GM21825 (cell line): ENCODE results near the gene AFF3.
"Not testable (repeated sequence)": the region's sequence is repeated elsewhere in the genome, so short reads cannot be mapped to it uniquely, and the experiment has no call there.

Source experiments
- ATAC-seq: cut with Tn5 transposase; IDR thresholded peaks from one replicate; pipeline ENCODE4 v1.9.1; 2021; ENCODE audit warnings: mild to moderate bottlenecking, moderate library complexity; ENCODE audit not compliant: unreplicated experiment

AFF3 gene, protein sequence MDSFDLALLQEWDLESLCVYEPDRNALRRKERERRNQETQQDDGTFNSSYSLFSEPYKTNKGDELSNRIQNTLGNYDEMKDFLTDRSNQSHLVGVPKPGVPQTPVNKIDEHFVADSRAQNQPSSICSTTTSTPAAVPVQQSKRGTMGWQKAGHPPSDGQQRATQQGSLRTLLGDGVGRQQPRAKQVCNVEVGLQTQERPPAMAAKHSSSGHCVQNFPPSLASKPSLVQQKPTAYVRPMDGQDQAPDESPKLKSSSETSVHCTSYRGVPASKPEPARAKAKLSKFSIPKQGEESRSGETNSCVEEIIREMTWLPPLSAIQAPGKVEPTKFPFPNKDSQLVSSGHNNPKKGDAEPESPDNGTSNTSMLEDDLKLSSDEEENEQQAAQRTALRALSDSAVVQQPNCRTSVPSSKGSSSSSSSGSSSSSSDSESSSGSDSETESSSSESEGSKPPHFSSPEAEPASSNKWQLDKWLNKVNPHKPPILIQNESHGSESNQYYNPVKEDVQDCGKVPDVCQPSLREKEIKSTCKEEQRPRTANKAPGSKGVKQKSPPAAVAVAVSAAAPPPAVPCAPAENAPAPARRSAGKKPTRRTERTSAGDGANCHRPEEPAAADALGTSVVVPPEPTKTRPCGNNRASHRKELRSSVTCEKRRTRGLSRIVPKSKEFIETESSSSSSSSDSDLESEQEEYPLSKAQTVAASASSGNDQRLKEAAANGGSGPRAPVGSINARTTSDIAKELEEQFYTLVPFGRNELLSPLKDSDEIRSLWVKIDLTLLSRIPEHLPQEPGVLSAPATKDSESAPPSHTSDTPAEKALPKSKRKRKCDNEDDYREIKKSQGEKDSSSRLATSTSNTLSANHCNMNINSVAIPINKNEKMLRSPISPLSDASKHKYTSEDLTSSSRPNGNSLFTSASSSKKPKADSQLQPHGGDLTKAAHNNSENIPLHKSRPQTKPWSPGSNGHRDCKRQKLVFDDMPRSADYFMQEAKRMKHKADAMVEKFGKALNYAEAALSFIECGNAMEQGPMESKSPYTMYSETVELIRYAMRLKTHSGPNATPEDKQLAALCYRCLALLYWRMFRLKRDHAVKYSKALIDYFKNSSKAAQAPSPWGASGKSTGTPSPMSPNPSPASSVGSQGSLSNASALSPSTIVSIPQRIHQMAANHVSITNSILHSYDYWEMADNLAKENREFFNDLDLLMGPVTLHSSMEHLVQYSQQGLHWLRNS (N-terminal part only)

DNA sequence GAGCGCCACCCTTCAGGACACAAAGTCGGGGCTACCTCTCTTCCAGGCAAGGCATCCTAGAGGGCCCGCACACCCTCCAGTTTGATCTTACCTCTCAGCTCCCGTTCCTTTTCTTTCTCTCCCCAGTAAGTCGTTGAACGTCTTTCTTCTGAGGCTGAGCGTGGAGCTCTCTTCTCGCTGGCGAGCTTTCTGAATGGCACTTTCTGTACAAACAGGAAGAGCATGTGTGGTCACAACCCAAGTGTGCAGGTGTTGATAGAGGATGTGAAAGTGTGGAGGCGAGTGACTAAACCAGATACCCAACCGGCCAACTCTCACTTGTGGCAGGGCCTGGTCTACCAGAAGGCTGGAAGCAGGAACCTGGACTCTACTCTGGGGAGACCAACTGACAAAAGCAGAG, at the start of gene AFF3:
TSS of gene AFF3 (minus strand) at position 198 of the 400 bp plus-strand sequence. CDS start 38,136 bp downstream, outside the sequence.
- peak; percentile 99 for ATAC-seq

DNA sequence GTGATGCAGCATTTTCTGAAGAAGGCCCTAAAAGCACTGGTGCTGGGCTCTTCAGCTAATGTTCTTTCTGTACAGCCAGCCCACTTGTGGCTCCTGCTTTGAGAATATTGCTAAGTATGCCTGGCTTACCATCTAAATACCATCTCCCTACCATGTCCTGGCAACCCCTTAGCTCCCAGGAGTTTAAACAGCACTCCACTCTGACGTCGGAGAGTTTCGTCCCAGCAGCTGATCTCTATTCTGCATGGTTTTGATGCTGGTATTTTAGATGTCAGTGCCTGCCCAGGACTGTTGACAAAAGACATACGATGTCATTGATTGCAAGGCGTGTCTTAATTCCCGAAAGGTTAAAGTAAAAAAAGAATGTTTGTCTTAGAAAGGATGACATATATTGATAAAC, 47.0 kb upstream of the AFF3 start:
- no peak for ATAC-seq

DNA sequence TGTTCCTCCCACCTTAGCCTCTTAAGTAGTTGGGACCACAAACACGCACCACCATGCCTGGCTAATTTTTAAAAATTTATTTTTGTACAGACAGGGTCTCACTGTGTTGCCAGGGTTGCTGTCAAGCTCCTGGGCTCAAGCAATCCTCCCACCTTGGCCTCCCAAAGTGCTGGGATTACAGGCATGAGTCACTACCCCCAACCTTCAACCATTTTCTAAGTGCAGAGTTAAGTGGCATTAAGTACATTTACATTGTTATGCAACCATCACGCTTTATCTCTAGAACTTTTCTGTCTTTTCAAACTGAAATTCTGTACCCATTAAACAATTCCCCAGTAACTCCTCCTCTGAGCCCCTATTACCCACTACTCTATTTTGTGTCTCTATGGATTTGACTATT, 45.9 kb upstream of the AFF3 start:
- no peak for ATAC-seq

DNA sequence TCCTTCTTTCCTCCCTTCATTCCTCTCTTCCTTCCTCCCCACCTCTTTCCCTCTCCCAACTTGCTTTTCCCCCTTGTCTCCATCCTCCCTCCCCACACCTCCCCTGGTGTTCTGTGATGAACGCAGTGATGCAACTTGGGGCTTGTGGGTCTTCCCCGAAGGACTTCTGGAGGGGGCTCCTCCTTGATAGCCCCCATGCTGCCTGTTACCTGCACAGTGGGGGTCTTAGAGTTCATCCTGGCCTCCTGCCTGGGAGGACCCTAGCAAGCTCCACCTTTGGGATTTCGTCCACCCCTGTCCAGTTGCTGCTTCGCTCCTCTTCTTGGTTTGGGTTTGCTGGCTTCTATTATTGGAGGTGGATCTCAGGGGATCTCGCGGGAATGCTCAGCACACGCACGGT, 43.7 kb upstream of the AFF3 start:
- ATAC-seq: no peak

DNA sequence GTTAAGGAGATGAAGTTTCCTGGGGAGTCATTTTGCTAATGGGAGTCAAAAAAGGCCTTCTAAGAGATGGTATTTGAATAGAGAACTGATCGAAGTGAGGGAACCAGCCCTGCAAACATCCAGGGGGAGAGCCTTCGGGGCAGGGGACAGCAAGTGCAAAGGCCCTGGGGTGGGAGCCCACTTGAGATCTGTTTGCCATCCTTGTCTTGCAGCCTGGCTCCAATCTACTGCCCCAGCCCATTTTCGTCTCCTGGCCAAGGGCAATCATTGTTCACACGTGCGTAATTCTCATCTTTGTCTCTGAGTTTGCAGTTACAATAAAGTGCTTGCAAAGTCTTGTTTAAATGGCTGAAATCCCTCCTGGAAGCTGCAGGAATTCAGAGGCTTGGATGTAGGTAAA, 43.1 kb upstream of the AFF3 start:
- ATAC-seq: no peak

DNA sequence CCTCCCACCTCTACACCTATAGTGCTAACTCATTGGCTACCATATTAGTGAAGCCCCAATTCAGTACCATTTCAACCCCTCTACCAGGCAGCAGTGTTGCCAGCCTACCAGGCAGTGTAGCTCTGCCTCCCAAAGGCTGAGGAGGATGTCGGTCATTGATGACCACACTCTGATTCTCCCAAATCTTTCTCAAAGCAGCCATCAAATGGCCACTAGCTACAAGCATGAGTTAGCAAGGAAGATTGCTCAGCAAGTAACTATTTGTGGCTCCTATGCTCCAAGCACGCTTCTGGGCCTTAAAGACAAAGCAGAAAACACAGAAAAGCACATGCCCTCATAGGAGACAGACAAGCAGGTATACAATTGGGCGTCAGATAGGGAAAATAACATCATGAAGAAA, 42.7 kb upstream of the AFF3 start:
- no peak for ATAC-seq

DNA sequence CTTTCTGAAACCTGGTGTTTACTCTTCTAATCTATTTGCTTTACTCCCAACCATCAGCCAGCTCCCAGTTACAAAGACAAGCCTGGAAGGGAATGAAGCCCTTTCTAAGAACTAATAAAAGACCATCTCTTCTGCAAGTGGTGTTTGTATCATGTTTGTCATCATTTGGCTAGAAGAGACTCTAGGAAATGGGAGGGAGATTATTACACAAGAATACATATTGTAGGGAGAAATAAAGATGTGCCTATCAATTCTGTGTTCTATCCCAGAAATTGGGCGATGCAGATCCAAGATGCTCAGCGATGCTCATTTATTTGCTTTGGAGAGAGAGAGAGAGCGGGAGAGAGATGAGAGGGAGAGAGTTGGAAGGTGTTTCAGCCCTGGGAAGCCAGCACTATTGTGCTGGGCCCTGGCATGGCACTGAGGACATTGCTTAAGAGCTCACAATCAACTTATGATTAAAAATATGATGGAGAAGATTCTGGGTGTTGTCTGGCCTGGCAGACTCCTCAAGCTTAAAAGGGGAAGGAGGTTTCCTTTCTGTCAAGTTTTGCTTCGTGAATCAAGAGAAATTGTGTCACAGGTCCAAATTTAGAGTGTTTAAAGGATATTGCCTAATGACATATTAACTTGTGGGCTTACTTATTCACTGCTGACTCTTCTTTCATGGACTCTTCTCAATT, 41.8 kb upstream of the AFF3 start:
- ATAC-seq: no peak

DNA sequence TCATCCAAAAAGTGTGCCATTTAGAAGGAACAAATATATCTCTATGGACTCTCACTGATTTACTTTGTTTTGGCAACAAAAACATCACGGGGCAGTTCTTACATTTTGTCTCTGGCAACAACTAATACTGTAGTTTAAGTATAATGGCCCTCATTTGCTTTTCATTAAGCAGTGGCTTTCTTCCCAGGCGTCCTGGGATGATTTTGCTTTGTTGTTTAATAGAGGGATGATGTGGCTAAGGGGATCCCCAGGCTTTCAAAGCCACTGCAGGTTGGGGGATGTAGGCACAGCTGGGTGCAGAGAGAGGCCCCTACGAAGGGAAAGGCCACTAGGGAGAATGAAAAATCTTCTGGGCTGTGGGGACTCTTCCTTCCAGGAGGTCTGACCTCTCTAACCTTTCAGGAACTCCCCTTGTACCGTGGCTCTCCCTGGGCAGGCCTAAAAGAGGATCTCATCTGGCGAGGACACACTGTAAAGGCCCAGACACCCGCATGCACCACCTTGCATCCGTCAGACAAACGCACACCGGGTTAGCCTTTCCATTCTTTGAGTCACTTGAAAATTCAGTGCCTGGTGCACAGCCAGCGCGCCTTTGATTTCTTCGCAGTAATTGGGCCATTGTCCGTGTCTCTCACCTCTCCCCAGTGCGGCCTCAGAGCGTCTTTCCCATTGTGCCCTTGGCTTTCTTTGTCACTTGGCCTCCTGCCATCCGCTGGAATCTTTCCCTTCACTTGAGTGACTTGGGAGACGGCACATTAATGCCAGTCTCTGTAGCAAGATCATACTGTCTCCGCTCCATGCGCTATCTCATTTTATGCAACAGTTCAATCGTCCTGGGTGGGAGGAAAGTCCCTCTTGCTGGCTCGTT, 40.3 kb upstream of the AFF3 start:
- no peak for ATAC-seq

DNA sequence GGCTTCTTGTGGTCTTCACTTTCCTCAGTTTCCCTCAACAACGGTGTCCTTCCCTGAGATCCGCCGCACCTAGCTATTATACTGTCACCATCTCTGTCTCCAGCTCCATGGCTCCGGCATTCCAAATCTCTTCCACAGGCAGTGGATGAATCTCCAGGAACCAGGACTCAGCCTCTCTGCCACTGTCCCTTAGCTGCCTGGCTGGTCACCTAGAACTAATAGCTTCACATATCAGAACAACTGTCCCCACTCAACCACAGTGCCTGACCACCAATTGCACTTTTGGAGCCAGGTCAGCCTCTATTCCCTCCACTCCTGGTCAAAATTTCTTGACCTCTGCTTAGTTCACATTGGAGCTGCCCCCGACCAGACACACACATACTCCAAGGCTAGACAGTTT, 38.1 kb upstream of the AFF3 start:
- no peak for ATAC-seq

DNA sequence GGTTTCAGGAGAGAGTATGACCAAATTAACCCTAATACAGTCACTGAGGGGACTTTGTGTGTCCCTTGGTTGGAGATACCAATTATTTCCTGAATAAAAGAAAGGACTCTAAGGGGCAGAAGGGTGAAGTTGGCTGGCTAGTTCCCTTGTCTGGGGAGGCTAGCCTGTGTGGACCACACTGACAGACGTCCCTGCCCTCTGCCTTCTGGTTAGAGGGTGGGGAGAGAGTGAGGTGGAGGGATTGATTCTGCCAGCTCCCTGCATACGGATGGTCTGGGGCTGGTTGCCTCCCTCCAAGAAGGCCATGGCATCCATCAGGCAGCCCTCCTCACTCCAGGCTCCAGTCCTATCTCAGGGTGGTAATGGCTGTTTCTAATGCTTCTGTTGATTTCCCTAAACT, 37.4 kb upstream of the AFF3 start:
- ATAC-seq: no peak

DNA sequence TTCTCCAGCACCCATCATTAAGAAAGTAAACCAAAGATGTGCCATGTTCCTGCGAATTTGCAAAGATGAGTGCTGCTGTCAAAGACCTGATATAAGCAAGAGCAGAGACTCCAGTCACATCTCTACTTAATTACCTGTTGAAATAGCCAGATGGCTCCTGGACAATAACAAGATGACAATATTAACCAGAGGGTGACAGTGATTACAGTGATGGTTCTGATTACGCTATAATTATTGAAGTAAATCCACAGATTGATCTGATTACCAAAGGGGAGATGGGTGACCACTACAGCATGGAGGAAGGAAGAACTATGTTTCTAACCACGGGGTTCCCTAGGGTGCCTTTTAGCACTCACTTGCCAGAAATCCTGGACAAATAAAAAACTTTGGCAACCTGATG, 36.5 kb upstream of the AFF3 start:
- ATAC-seq: no peak

DNA sequence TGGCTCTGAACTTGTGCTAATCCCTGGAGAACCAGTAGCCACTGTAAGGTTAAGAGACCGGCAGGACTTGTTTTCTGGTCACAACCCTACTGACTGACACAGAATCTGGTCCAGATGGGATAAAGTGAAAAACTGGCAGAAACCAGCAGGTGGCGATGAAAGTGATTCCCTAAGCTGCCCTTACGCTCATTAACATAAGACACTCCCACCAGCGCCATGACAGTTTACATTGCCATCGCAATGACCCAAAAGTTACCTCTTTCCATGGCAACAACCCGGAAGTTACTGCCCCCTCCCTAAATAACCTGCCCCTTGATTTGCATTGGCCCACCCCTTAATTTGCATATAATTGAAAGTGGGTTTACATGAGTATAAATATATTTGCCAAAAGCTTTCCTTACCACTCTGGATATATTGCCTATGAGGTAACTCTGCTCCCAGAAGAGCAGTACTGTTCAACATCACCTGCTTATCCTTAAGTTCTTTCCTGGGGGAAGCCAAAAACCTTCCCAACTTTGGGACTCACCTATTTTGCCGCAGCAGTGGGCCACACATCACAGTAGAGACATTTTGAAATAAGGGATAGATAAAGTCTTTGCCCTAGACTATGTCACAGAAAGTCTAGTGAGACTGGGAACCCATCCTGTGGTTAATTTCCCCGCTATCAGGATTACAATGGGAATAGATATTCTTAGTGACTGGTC, 35.8 kb upstream of the AFF3 start:
- no peak for ATAC-seq

DNA sequence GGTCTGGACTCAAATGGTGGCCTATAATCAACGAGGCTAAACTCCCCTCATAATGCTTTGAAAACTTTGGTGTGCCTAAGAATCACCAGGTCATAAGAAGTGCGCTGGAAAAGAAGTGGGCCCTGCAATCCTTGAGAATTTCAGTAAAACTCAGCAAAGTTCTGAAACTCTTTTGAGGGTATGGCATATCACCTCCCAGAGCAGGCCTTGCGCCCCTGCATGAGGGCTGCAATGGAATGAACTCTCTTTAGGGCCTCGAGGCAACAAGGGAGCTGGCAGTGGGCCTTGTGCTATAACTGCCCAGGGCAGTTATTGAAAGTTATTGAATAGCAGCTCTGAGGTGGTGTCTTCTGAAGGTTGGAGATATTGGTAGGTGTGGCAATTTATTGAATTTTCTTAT, 34.5 kb upstream of the AFF3 start:
- ATAC-seq: no peak

DNA sequence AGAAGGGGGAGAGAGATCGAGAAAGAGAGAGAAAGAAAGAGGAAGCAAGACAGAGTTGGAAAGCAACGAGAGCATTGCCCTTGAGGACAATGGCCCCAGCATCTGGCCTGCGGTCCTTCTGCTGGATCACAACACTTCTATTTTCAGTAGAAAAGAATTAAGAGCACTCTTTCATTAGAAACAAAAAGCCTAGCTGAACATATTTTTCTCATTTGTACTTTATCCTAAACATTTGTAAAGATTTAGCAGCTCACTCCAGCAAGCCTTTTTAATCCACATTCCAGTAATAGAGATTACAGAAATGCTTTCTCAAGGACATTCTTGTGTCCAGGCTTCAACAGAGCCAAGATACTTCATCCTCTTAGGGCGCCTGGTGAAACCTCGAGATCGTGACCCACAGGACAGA, 31.6 kb upstream of the AFF3 start:
- no peak for ATAC-seq

DNA sequence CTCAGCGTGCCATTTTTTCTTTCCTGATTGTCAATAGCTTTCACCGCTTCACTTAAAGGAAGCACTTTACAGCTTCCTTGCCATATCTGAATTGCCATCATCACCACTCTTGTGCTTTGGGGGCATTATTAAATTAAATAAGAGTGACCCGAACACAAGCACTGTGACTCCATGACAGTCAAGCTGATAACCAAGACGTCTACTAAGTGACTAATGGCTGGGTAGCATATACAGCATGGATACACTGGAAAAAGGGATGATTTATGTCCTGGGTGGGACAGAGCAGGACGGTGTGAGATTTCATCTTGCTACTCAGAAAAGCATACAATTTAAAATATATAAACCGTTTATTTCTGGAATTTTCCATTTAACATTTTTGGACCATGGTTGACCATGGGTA, 24.3 kb upstream of the AFF3 start:
- no peak for ATAC-seq

DNA sequence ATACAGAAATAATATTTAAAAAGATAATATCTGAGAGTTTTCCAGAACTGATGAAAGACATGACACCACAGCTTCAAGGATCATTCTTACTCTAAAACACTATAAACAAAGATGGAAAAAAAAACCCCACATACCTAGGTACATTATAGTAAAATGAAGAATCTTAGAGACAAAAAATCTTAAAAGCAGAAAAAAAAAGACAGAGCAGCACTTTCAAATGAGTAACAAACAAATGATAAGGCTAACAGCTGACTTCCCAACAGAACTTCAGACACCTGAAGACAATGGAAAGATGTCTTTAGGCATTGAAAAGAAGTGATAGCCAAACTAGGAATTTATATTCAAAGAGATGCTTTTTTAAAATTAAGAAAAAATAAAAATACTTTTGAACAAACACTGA, 21.2 kb upstream of the AFF3 start:
- no peak for ATAC-seq

DNA sequence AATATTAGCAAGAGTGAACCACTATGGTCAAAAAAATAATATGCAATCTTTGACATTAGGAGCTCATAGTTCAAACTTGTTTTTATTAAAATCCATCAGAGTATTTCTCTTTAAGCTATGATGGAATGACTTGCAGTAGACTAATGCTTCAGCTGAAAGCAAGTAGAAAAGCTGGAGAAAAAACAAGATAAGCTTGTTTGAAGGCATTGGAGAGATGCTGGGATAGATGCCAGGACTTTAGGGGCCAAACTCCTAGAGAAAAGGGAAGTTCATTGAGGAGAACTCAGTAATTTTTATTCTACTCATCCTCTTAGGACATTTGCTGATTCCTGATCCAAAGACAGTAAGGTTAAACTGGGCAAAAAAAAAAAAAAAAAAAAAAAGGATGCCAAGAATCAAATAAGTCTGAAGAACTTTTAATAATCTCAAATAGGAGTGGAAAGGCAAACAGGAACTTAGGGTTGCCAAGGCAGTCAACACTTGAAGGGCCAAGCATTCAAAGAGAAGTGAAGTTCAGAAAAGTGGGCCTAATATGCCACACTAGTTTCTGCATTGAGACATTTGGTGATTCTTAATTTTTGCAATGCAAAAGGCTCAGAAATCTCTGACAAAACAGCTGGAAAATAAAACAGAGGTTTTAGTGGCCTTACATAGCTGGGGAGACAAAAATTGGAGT, 19.7 kb upstream of the AFF3 start:
- ATAC-seq: no peak

DNA sequence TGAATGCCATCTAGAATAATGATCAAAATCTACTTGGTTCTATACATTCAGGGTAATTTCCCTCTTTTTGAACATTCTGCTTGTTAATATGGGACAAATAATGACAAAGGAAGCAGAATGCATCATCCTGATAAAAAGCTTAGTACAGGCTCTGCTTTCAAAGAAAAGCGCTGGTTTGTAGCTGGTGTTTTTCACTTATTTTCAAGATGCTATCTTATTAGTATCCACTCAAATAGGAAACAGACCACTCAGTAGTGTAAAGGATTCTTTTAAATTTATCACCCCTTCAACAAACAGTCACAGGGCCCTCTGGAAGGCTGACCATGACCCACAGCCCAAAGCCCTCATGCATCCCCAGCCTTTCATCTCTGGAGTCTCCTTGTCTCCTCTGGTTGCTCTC, 18.0 kb upstream of the AFF3 start:
- no peak for ATAC-seq

DNA sequence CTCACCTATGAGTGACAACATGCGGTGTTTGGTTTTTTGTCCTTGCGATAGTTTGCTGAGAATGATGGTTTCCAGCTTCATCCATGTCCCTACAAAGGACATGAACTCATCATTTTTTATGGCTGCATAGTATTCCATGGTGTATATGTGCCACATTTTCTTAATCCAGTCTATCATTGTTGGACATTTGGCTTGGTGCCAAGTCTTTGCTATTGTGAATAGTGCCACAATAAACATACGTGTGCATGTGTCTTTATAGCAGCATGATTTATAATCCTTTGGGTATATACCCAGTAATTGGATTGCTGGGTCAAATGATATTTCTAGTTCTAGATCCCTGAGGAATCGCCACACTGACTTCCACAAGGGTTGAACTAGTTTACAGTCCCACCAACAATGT, 9.4 kb upstream of the AFF3 start:
- not testable (repeated sequence) for ATAC-seq
